ENCODE data around the gene ZSCAN10. TPM values are rescaled to one million over a fixed set of nuclear protein-coding genes. Genes with fewer than 3 reads are reported as not detected.

Gene ZSCAN10
- total RNA-seq, 1 experiment from 2014 or later: 0.76 TPM

- Histone ChIP-seq H3K27ac (ENCODE audit: low read depth, low read length) (no peak overlapping the region; the same call in 1 of the 2 replicates), H3K4me3 (replicated peaks in 1 of 2; ENCODE audit: low read depth in 1 of 2, low read length in 2 of 2) (peak overlapping the region; percentile 6 to 18; a peak in 2 of 4 replicates), H3K9me2 (ENCODE audit: insufficient read depth) (no peaks in the 10 kb centered on the region), H3K9me3 (ENCODE audit: control insufficient read depth in 1 of 2, insufficient read depth in 1 of 2, low read depth in 1 of 2, low read length in 2 of 2) (no peaks in the 10 kb centered on the region), H3K9ac (ENCODE audit: low read length) (peak overlapping the region; percentile 17; the same call in 1 of the 2 replicates), H3K4me2 (ENCODE audit: low read length) (peak overlapping the region; percentile 3; the same call in 1 of the 2 replicates), H3K36me3 (ENCODE audit: control insufficient read depth in 1 of 2, insufficient read depth in 2 of 2, low read length in 2 of 2) (no peaks in the 10 kb centered on the region), H3K4me1 (ENCODE audit: control insufficient read depth in 1 of 2, insufficient read depth in 2 of 2, low read length in 2 of 2) (peaks cover 0 to 13% of the 10 kb centered on the region in 2 experiments; a peak in 1 of 4 replicates), H3K27me3 (ENCODE audit: insufficient read depth, low read length) (no peaks in the 10 kb centered on the region), H4K20me1 (ENCODE audit: insufficient read depth) (no peaks in the 10 kb centered on the region), H2AFZ (ENCODE audit: low read depth, low read length, poor library complexity, severe bottlenecking) (no peak overlapping the region), H3K79me2 (ENCODE audit: insufficient read depth, low read length) (no peaks in the 10 kb centered on the region)
- RAD21 ChIA-PET (ENCODE audit: low non-redundant PET in 1 of 2, low total read pairs in 2 of 2, uncharacterized antibody in 2 of 2, unreplicated experiment in 2 of 2): no interaction called here
- DNase-seq (ENCODE audit: low read depth, low spot score) (no peak), ATAC-seq (no peak)
- CTCF ChIA-PET: no interaction called here
- intact Hi-C loops (cut with micrococcal nuclease): no loop called here
- no TSS peak for BruUV-seq (replicated peaks)
- POLR2A ChIA-PET: no interaction called here
- TF ChIP-seq CTCF (IDR thresholded peaks at IDR 0.05 in 2 of 3, conservative IDR thresholded peaks at IDR 0.05 in 1 of 3; ENCODE audit: borderline replicate concordance in 1 of 3, insufficient read depth in 1 of 3, low read depth in 2 of 3, low read length in 2 of 3) (no peak), ZFX (IDR thresholded peaks at IDR 0.05) (no peak), POLR2AphosphoS5 (IDR thresholded peaks at IDR 0.05; ENCODE audit: low read depth, low read length) (no peak), ATF3 (IDR thresholded peaks at IDR 0.05) (no peak), YY1 (IDR thresholded peaks at IDR 0.05; ENCODE audit: extremely low read depth, insufficient replicate concordance, low read depth, low read length) (no peak), SRF (IDR thresholded peaks at IDR 0.05; ENCODE audit: low read depth) (no peak), EGR1 (IDR thresholded peaks at IDR 0.05; ENCODE audit: low read depth) (no peak), EZH2 (IDR thresholded peaks at IDR 0.05) (no peak), ZNF274 (IDR thresholded peaks at IDR 0.05; ENCODE audit: low read depth, low read length) (no peak)
- TF ChIP-seq, protein P1, sequence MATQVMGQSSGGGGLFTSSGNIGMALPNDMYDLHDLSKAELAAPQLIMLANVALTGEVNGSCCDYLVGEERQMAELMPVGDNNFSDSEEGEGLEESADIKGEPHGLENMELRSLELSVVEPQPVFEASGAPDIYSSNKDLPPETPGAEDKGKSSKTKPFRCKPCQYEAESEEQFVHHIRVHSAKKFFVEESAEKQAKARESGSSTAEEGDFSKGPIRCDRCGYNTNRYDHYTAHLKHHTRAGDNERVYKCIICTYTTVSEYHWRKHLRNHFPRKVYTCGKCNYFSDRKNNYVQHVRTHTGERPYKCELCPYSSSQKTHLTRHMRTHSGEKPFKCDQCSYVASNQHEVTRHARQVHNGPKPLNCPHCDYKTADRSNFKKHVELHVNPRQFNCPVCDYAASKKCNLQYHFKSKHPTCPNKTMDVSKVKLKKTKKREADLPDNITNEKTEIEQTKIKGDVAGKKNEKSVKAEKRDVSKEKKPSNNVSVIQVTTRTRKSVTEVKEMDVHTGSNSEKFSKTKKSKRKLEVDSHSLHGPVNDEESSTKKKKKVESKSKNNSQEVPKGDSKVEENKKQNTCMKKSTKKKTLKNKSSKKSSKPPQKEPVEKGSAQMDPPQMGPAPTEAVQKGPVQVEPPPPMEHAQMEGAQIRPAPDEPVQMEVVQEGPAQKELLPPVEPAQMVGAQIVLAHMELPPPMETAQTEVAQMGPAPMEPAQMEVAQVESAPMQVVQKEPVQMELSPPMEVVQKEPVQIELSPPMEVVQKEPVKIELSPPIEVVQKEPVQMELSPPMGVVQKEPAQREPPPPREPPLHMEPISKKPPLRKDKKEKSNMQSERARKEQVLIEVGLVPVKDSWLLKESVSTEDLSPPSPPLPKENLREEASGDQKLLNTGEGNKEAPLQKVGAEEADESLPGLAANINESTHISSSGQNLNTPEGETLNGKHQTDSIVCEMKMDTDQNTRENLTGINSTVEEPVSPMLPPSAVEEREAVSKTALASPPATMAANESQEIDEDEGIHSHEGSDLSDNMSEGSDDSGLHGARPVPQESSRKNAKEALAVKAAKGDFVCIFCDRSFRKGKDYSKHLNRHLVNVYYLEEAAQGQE (IDR thresholded peaks at IDR 0.05; ENCODE audit: low read depth): no peak
Measured at GRCh38 chr16:3065742-3066439, 33.2 kb downstream of the ZSCAN10 start.

Data from HCT116 (cell line).